Measurements from ENCODE around the gene C22orf15.

Gene C22orf15

DNA sequence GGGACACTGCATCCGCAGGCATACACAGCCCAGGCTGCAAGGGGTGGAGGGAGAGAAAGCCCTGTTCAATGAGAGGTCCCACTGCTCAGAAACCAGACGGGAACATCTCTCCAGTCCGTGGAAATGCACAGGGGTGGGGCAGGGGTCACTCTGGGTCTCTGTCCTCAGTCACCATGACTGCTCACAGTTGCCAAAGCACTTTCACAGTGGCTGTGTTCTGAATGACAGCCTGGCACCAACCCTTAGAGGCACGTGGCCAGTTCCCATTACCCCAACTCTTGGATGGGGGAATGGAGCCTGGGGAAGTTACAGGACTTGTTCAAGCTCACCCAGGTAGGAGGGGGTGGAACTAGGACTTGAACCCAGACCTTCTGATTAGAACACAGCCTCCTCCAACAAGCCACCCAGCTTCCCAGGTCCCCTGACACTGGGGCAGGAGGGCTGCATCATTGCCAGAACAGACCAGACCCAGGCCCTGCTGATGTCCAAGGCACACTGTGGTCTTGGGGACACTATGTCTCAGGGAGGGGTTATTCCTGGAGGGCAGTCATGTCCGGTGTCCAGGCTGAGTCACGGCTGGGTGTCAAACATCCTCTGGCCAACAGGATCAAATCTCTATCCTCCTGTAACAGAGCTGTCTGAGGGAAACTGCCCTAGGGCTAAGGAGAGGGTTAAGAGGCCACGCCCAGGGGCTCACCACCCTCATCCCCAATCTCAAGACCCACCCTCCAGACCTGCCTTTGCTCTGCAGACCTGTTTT is 20.1 kb upstream of the C22orf15 start:
- Histone ChIP-seq H3K27me3 (ENCODE audit: low read depth, low read length) (no peaks in the 10 kb centered on the region), H3K9me3 (ENCODE audit: insufficient read depth, low read length) (no peaks in the 10 kb centered on the region), H4K20me1 (ENCODE audit: insufficient read depth, low read length) (no peaks in the 10 kb centered on the region), H3K4me3 (ENCODE audit: low read length) (no peak overlapping the region), H3K79me2 (ENCODE audit: low read length) (no peaks in the 10 kb centered on the region), H2AFZ (ENCODE audit: low read depth, low read length) (no peak overlapping the region), H3K4me2 (ENCODE audit: low read length) (no peak overlapping the region), H3K27ac (ENCODE audit: low read length) (no peak overlapping the region), H3K36me3 (replicated peaks; ENCODE audit: low read depth, low read length) (peaks cover 7% of the 10 kb centered on the region), H3K4me1 (ENCODE audit: low read length) (peaks cover 7% of the 10 kb centered on the region), H3K9ac (ENCODE audit: low read length) (no peak overlapping the region)
- TF ChIP-seq, protein P1, sequence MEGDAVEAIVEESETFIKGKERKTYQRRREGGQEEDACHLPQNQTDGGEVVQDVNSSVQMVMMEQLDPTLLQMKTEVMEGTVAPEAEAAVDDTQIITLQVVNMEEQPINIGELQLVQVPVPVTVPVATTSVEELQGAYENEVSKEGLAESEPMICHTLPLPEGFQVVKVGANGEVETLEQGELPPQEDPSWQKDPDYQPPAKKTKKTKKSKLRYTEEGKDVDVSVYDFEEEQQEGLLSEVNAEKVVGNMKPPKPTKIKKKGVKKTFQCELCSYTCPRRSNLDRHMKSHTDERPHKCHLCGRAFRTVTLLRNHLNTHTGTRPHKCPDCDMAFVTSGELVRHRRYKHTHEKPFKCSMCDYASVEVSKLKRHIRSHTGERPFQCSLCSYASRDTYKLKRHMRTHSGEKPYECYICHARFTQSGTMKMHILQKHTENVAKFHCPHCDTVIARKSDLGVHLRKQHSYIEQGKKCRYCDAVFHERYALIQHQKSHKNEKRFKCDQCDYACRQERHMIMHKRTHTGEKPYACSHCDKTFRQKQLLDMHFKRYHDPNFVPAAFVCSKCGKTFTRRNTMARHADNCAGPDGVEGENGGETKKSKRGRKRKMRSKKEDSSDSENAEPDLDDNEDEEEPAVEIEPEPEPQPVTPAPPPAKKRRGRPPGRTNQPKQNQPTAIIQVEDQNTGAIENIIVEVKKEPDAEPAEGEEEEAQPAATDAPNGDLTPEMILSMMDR (IDR thresholded peaks at IDR 0.05; ENCODE audit: low read depth, low read length) = no peak
- TF ChIP-seq EZH2phosphoT487 (IDR thresholded peaks at IDR 0.05; ENCODE audit: low read depth) = no peak

DNA sequence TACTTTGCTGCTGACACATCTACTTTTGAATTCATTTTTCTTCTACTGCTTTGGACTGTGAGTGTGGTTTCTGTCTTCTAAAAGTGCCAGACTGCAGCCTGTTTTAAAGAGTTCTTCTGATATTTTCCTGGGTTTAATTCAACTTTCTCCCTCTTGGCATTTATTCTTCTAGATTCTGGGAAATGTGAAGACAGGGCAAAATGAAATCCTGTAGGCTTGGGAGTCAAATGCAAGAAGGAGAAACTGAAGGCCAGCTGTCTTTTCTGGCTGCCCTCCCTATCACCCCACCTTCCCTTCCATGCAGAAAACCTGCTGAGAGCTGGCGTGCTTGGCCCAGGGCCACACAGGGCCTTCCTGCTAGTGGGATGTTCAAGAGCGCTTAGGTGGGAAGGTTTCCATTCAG is 19.5 kb upstream of the C22orf15 start:
- TF ChIP-seq, protein P1 (IDR thresholded peaks at IDR 0.05; ENCODE audit: low read depth, low read length) = no peak
- no peak for TF ChIP-seq EZH2phosphoT487 (IDR thresholded peaks at IDR 0.05; ENCODE audit: low read depth)
- H3K4me3 ChIP-seq (ENCODE audit: low read length) = no peak overlapping the region
- H3K4me2 ChIP-seq (ENCODE audit: low read length) = no peak overlapping the region
- no peaks in the 10 kb centered on the region for H3K9me3 ChIP-seq (ENCODE audit: insufficient read depth, low read length)
- H3K79me2 ChIP-seq (ENCODE audit: low read length) = no peaks in the 10 kb centered on the region
- H4K20me1 ChIP-seq (ENCODE audit: insufficient read depth, low read length) = no peaks in the 10 kb centered on the region
- no peaks in the 10 kb centered on the region for H3K27me3 ChIP-seq (ENCODE audit: low read depth, low read length)
- no peak overlapping the region for H3K27ac ChIP-seq (ENCODE audit: low read length)
- no peak overlapping the region for H3K9ac ChIP-seq (ENCODE audit: low read length)
- peaks cover 13% of the 10 kb centered on the region for H3K4me1 ChIP-seq (ENCODE audit: low read length)
- H3K36me3 ChIP-seq (replicated peaks; ENCODE audit: low read depth, low read length) = peaks cover 7% of the 10 kb centered on the region
- no peak overlapping the region for H2AFZ ChIP-seq (ENCODE audit: low read depth, low read length)

DNA sequence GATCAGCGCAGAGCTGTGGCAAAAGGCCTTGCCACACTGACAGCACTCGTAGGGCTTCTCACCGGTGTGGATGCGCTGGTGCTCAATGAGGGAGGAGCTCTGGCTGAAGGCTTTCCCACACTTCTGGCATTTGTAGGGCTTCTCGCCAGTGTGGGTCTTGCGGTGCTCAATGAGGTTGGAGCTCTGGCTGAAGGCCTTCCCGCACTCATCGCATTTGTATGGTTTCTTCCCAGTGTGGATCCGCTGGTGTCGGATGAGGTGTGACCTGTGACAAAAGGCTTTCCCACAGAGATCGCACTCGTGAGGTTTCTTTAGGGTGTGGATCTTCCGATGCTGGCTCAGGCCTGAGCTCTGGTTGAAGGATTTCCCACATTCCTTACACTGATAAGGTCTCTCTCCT is 18.8 kb upstream of the C22orf15 start:
- H3K36me3 ChIP-seq (replicated peaks; ENCODE audit: low read depth, low read length) = peaks cover 7% of the 10 kb centered on the region
- H3K4me3 ChIP-seq (ENCODE audit: low read length) = no peak overlapping the region
- TF ChIP-seq EZH2phosphoT487 (IDR thresholded peaks at IDR 0.05; ENCODE audit: low read depth) = no peak
- TF ChIP-seq, protein P1 (IDR thresholded peaks at IDR 0.05; ENCODE audit: low read depth, low read length) = no peak

DNA sequence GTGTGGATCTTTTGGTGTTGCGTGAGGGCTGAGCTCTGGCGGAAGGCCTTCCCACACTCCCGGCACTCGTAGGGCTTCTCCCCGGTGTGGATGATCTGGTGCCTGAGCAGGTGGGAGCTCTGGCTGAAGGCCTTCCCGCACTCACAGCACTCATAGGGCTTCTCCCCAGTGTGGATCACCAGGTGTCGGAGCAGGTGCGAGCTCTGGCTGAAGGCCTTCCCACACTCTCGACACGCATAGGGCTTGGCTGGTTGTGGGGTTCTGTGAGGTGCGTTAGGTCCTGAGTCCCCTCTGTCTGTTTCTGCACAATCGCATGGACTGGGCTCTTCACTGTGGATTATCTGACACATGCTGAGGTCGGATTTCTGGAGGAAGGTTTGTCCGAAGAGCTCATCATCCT is 18.3 kb upstream of the C22orf15 start:
- no peaks in the 10 kb centered on the region for H3K27me3 ChIP-seq (ENCODE audit: low read depth, low read length)
- H3K36me3 ChIP-seq (replicated peaks; ENCODE audit: low read depth, low read length) = peaks cover 7% of the 10 kb centered on the region
- no peak overlapping the region for H3K4me2 ChIP-seq (ENCODE audit: low read length)
- TF ChIP-seq EZH2phosphoT487 (IDR thresholded peaks at IDR 0.05; ENCODE audit: low read depth) = no peak
- TF ChIP-seq, protein P1 (IDR thresholded peaks at IDR 0.05; ENCODE audit: low read depth, low read length) = no peak
- H3K27ac ChIP-seq (ENCODE audit: low read length) = no peak overlapping the region
- H3K4me3 ChIP-seq (ENCODE audit: low read length) = no peak overlapping the region
- H2AFZ ChIP-seq (ENCODE audit: low read depth, low read length) = no peak overlapping the region
- no peak overlapping the region for H3K9ac ChIP-seq (ENCODE audit: low read length)
- no peaks in the 10 kb centered on the region for H3K79me2 ChIP-seq (ENCODE audit: low read length)
- H4K20me1 ChIP-seq (ENCODE audit: insufficient read depth, low read length) = no peaks in the 10 kb centered on the region
- peaks cover 14% of the 10 kb centered on the region for H3K4me1 ChIP-seq (ENCODE audit: low read length)
- H3K9me3 ChIP-seq (ENCODE audit: insufficient read depth, low read length) = no peaks in the 10 kb centered on the region

More for the DNA sequence above, 18.8 kb upstream of the C22orf15 start:
- H2AFZ ChIP-seq (ENCODE audit: low read depth, low read length) = no peak overlapping the region
- peaks cover 14% of the 10 kb centered on the region for H3K4me1 ChIP-seq (ENCODE audit: low read length)
- no peak overlapping the region for H3K27ac ChIP-seq (ENCODE audit: low read length)
- H3K79me2 ChIP-seq (ENCODE audit: low read length) = no peaks in the 10 kb centered on the region
- H3K9ac ChIP-seq (ENCODE audit: low read length) = no peak overlapping the region
- H3K9me3 ChIP-seq (ENCODE audit: insufficient read depth, low read length) = no peaks in the 10 kb centered on the region
- H4K20me1 ChIP-seq (ENCODE audit: insufficient read depth, low read length) = no peaks in the 10 kb centered on the region
- H3K4me2 ChIP-seq (ENCODE audit: low read length) = no peak overlapping the region
- no peaks in the 10 kb centered on the region for H3K27me3 ChIP-seq (ENCODE audit: low read depth, low read length)

All from OCI-LY3 (cell line).